NCI-H1930 (cell line): Measurements from ENCODE around the gene JAK1.

Source experiments
- DNase-seq, 2 experiments: peaks; one replicate each; lab custom pipeline; 2025; lab: John Stamatoyannopoulos, UW

The JAK1 gene

GRCh38 chr1:64891448-64891825, 74.9 kb downstream of the JAK1 start:
- DNase-seq, result no peak

- no peak for DNase-seq
Observed at GRCh38 chr1:64890699-64891447, 75.5 kb downstream of the JAK1 start.

GRCh38 chr1:64887689-64888217, 78.6 kb downstream of the JAK1 start:
- DNase-seq, result no peak

GRCh38 chr1:64886877-64887276, 79.5 kb downstream of the JAK1 start:
- DNase-seq, result no peak

GRCh38 chr1:64885648-64886047, 80.7 kb downstream of the JAK1 start:
- no peak for DNase-seq

- DNase-seq, result no peak
Observed at GRCh38 chr1:64884261-64885040, 81.9 kb downstream of the JAK1 start.

- DNase-seq, result no peak
Observed at GRCh38 chr1:64882574-64883255, 83.6 kb downstream of the JAK1 start.

- no peak for DNase-seq
Observed at GRCh38 chr1:64881281-64881680, 85.1 kb downstream of the JAK1 start.

- no peak for DNase-seq
Observed at GRCh38 chr1:64880449-64880848, 85.9 kb downstream of the JAK1 start.

- no peak for DNase-seq
Observed at GRCh38 chr1:64878931-64879611, 87.3 kb downstream of the JAK1 start.

- DNase-seq, result no peak
Observed at GRCh38 chr1:64878090-64878489, 88.3 kb downstream of the JAK1 start.

GRCh38 chr1:64877598-64877997, 88.8 kb downstream of the JAK1 start:
- DNase-seq, result no peak

GRCh38 chr1:64877151-64877550, 89.2 kb downstream of the JAK1 start:
- DNase-seq, result no peak

GRCh38 chr1:64875606-64876005, 90.7 kb downstream of the JAK1 start:
- DNase-seq, result no peak

GRCh38 chr1:64875101-64875500, 91.2 kb downstream of the JAK1 start:
- no peak for DNase-seq

- no peak for DNase-seq
Observed at GRCh38 chr1:64874666-64875065, 91.7 kb downstream of the JAK1 start.

- DNase-seq, result no peak
Observed at GRCh38 chr1:64873576-64873975, 92.8 kb downstream of the JAK1 start.

- DNase-seq, result no peak
Observed at GRCh38 chr1:64872067-64872466, 94.3 kb downstream of the JAK1 start.

GRCh38 chr1:64871256-64871655, 95.1 kb downstream of the JAK1 start:
- DNase-seq, result no peak

- DNase-seq, result no peak
Observed at GRCh38 chr1:64867266-64867665, 99.1 kb downstream of the JAK1 start.

- no peak for DNase-seq
Observed at GRCh38 chr1:64866689-64867088, 99.7 kb downstream of the JAK1 start.

GRCh38 chr1:64865105-64865757, 101.1 kb downstream of the JAK1 start:
- DNase-seq, result no peak
